Mammary epithelial cell (primary cell): Measurements from ENCODE around the gene INHBA.

Experiments used
- EZH2 ChIP-seq: IDR thresholded peaks from 2 replicates; pipeline ENCODE4 v1.6.1; 2012; ENCODE audit warnings: low read length, inconsistent platforms, borderline replicate concordance
- TF ChIP-seq, protein P1 (sequence below), 2 donors: IDR thresholded peaks in 1 of 2; conservative IDR thresholded peaks in 1 of 2; 2 replicates each; pipeline ENCODE4 v1.5.1; 2011 to 2012; ENCODE audit warnings: inconsistent platforms in 2 of 2, low read length in 2 of 2, mild to moderate bottlenecking in 2 of 2, control low read depth in 1 of 2, low read depth in 1 of 2; ENCODE audit not compliant: insufficient read depth in 1 of 2; ENCODE audit errors: extremely low read depth in 1 of 2

DNA sequence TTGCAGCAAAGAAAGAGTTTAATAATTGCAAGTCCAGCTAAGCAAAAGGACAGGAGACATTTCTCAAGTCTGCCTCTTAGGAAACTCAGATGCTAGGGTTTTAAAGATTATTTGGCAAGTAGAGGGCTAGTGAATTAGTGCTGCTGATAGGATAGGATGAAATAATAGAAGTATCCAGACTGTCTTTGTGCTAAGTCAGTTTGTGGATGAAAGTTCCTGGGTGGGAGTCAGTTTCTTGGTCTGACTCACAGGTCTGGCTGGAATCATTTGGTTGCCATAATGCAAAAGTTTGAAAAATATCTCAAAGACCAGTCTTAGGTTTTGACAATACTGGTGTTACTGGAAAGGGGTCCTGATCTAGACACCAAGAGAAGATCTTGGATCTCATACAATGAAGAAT is 42.6 kb upstream of the INHBA start:
- TF ChIP-seq, protein P1, sequence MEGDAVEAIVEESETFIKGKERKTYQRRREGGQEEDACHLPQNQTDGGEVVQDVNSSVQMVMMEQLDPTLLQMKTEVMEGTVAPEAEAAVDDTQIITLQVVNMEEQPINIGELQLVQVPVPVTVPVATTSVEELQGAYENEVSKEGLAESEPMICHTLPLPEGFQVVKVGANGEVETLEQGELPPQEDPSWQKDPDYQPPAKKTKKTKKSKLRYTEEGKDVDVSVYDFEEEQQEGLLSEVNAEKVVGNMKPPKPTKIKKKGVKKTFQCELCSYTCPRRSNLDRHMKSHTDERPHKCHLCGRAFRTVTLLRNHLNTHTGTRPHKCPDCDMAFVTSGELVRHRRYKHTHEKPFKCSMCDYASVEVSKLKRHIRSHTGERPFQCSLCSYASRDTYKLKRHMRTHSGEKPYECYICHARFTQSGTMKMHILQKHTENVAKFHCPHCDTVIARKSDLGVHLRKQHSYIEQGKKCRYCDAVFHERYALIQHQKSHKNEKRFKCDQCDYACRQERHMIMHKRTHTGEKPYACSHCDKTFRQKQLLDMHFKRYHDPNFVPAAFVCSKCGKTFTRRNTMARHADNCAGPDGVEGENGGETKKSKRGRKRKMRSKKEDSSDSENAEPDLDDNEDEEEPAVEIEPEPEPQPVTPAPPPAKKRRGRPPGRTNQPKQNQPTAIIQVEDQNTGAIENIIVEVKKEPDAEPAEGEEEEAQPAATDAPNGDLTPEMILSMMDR (conservative IDR thresholded peaks at IDR 0.05 in 1 of 2, IDR thresholded peaks at IDR 0.05 in 1 of 2; ENCODE audit: extremely low read depth in 1 of 2, insufficient read depth in 1 of 2, low read depth in 1 of 2, low read length in 2 of 2): no peak
- no peak for TF ChIP-seq EZH2
